Ectodermal cell (in vitro differentiated cells): Measurements from ENCODE around the gene ALDOC. TPM values are rescaled to one million over a fixed set of nuclear protein-coding genes. Genes with fewer than 3 reads are reported as not detected.

Experiments used
- H3K27ac ChIP-seq: 2 replicates; pipeline ENCODE4 v1.7.0; 2013; ENCODE audit warnings: mild to moderate bottlenecking, low read depth, low read length; ENCODE audit not compliant: insufficient read depth, poor library complexity, severe bottlenecking
- H3K27me3 ChIP-seq: 2 replicates; pipeline ENCODE4 v1.7.0; 2013; ENCODE audit warnings: mild to moderate bottlenecking, low read length; ENCODE audit not compliant: insufficient read depth, control insufficient read depth, poor library complexity, severe bottlenecking
- H3K36me3 ChIP-seq: one replicate; pipeline ENCODE4 v1.7.0; 2013; ENCODE audit warnings: low read length; ENCODE audit not compliant: control insufficient read depth, insufficient read depth
- H3K4me1 ChIP-seq: one replicate; pipeline ENCODE4 v1.7.0; 2013; ENCODE audit warnings: low read length; ENCODE audit not compliant: control insufficient read depth, insufficient read depth
- H3K4me3 ChIP-seq: 2 replicates; pipeline ENCODE4 v1.7.0; 2013; ENCODE audit warnings: low read depth, low read length, control low read depth; ENCODE audit not compliant: insufficient read depth
- H3K9me3 ChIP-seq: 2 replicates; pipeline ENCODE4 v1.7.0; 2013; ENCODE audit warnings: mild to moderate bottlenecking, low read length, moderate library complexity; ENCODE audit not compliant: control insufficient read depth
- WGBS, 2 experiments: methylation state at CpG; one replicate each; pipeline ENCODE4 v1.1.7; 2013; ENCODE audit warnings: missing lambda C conversion rate in 2 of 2; 5-methylcytosine and 5-hydroxymethylcytosine counted together
- polyA plus RNA-seq, 4 experiments: library from polyadenylated mRNA; stranded (reverse); fragments of 50-300 nt; gene quantifications; one replicate each; pipeline ENCODE4 v1.2.3, GENCODE V29; 2013

ALDOC gene
- 11.0 TPM for polyA plus RNA-seq (2013, experiment 1 of 4)
- 10.5 TPM for polyA plus RNA-seq (2013, experiment 2 of 4)
- polyA plus RNA-seq (2013, experiment 3 of 4), result 10.9 TPM
- 11.3 TPM for polyA plus RNA-seq (2013, experiment 4 of 4)

GRCh38 chr17:28576758-28577465, at the start of gene ALDOC:
TSS of gene ALDOC (minus strand) at chr17:28576895. CDS start at chr17:28575532, 1,363 bp downstream.
- Histone ChIP-seq H3K4me3 (no peak within 1 kb of the TSS), H3K27ac (no peak within 1 kb of the TSS), H3K36me3 (peaks cover 29% of the 10 kb centered on the region), H3K4me1 (no peaks in the 10 kb centered on the region), H3K27me3 (peaks cover 25% of the 10 kb centered on the region), H3K9me3 (no peaks in the 10 kb centered on the region)
- WGBS, 2 experiments, result 9% methylated on average over 26 of the region's 26 CpGs

DNA sequence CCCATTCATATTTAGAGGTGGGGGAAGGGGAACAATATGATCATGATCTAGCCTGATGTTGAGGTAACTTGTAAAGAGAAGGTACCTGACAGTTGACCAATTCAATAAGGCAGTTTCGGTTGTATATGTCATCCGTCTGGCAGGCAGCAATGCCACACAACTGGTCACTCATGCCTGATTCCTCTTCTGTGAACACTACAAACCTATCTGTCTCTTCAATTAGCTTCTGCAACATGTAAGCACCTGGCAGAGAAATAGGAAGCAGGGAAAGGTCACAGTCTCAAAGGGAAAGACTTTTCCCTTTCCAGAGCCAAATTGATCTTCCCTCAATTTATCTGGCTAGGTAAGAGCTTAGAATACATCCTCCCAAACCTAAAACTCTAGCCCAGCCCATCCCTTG, 47.5 kb upstream of the ALDOC start:
- no peaks in the 10 kb centered on the region for H3K27me3 ChIP-seq

GRCh38 chr17:28623696-28624095, 47.0 kb upstream of the ALDOC start:
- Histone ChIP-seq H3K27ac (no peak overlapping the region), H3K9me3 (no peaks in the 10 kb centered on the region), H3K4me1 (no peaks in the 10 kb centered on the region), H3K27me3 (no peaks in the 10 kb centered on the region), H3K36me3 (peaks cover 67% of the 10 kb centered on the region), H3K4me3 (no peak overlapping the region)
- WGBS, 2 experiments, result 95 to 96% methylated on average over 4 of the region's 4 CpGs

More for the DNA sequence above, 47.5 kb upstream of the ALDOC start:
- WGBS, 2 experiments, result 96 to 97% methylated on average over 2 of the region's 2 CpGs
- Histone ChIP-seq H3K4me1 (no peaks in the 10 kb centered on the region), H3K36me3 (peaks cover 63% of the 10 kb centered on the region), H3K9me3 (no peaks in the 10 kb centered on the region), H3K4me3 (no peak overlapping the region), H3K27ac (no peak overlapping the region)

DNA sequence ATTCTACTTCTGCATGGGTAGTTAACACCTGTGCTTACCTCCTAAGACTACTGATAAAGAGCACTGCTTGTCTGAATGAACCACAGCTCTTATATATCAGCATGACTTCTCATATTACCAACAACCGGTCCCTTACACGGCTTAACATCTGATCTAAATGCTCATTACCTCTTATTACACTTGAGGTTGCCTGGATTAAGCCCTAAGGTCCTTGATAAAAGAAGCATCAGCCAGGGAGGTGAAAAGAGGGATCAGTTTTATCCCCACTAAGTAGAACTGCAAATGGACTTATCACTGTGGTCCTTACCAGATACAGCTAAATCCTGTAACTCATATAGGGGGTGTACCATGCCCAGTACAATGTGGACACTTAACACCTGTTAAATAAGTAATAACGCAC, 45.5 kb upstream of the ALDOC start:
- H3K36me3 ChIP-seq, result peaks cover 68% of the 10 kb centered on the region
- no peaks in the 10 kb centered on the region for H3K4me1 ChIP-seq
- H3K27me3 ChIP-seq, result no peaks in the 10 kb centered on the region
- H3K4me3 ChIP-seq, result no peak overlapping the region
- 94 to 96% methylated on average over 2 to 3 of the region's 3 CpGs for WGBS, 2 experiments
- no peak overlapping the region for H3K27ac ChIP-seq
- H3K9me3 ChIP-seq, result no peaks in the 10 kb centered on the region

GRCh38 chr17:28620010-28620409, 43.3 kb upstream of the ALDOC start:
- no peak overlapping the region for H3K27ac ChIP-seq
- peaks cover 87% of the 10 kb centered on the region for H3K36me3 ChIP-seq
- H3K4me3 ChIP-seq, result no peak overlapping the region
- no peaks in the 10 kb centered on the region for H3K4me1 ChIP-seq
- 92 to 95% methylated on average over 2 of the region's 2 CpGs for WGBS, 2 experiments
- H3K27me3 ChIP-seq, result no peaks in the 10 kb centered on the region
- no peaks in the 10 kb centered on the region for H3K9me3 ChIP-seq

DNA sequence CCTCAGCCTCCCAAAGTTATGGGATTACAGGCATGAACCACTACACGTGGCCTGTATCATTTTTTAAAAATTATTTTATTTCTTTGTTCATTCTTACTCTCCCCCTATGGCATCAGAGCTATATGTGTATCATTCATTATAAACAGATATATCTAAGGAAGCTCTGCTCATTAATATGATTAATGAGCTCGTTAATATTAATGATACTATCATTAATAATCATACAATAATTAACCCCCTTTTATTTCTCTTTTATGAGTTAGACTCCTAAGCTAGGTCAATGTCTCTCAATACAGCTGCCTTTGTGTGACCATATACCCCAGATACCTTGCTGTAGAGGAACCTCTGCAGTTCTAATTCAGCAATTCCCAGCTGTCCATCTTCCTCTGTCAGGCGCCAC, 41.8 kb upstream of the ALDOC start:
- Histone ChIP-seq H3K9me3 (no peaks in the 10 kb centered on the region), H3K36me3 (peaks cover 84% of the 10 kb centered on the region), H3K27me3 (no peaks in the 10 kb centered on the region), H3K27ac (no peak overlapping the region), H3K4me3 (no peak overlapping the region), H3K4me1 (no peaks in the 10 kb centered on the region)
- WGBS, 2 experiments, result 90 to 99% methylated on average over 2 of the region's 3 CpGs

DNA sequence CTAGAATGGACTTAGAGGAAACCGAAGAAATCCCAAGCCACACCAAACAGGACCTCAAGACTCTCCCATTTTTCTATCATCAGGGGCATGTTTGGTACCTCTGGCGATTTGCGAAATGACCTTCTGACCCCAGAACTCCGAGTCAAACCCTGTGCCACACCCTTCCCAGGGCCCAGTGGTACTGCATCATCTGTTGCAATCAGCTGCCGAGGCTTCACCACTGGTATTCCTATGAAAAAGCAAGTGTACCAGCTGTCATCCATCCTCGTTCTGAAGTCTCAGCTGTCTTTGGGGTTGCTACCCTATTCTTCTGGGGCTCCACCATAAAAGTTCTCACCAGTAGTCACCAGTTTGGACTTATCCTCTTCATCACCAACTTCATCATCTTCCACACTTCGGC, 39.6 kb upstream of the ALDOC start:
- WGBS, 2 experiments, result 90 to 96% methylated on average over 7 of the region's 7 CpGs
- peaks cover 63% of the 10 kb centered on the region for H3K36me3 ChIP-seq

DNA sequence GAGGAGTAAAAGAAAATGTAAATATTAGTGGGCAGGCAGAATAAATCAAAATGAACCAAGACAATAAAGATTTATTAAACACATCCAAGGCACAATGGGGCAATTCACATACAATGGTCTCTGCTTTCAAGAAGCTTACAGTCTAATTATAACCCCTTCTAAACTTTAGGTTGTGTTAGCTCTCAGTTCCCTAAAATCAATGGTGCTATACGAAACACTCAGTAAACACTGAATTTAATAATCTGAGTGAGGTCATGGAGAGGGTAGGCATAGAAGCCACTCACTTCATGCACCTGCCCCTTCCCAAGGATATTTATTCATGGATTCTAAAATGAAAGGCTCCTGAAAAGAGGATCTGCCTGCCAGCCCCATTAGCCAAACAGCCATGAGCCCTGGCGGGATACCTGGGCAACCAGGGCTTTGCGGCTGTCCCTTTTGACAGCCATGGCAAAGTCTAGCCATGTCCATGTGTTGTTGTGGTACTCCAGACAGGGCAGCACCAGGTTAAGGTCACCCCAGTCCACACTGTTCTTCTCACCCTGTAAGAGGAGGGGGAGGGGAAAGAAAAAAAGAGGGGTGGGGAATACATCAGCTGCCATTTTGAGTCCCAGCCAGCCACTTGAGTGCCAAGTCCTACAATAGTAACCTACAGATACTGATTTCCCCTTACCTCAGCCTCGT, 38.7 kb upstream of the ALDOC start:
- no peak overlapping the region for H3K27ac ChIP-seq
- peaks cover 54% of the 10 kb centered on the region for H3K36me3 ChIP-seq
- H3K4me1 ChIP-seq, result no peaks in the 10 kb centered on the region
- no peaks in the 10 kb centered on the region for H3K9me3 ChIP-seq
- H3K27me3 ChIP-seq, result no peaks in the 10 kb centered on the region
- WGBS, 2 experiments, result 96 to 97% methylated on average over 3 to 4 of the region's 4 CpGs
- H3K4me3 ChIP-seq, result no peak overlapping the region

More for the DNA sequence above, 39.6 kb upstream of the ALDOC start:
- H3K4me1 ChIP-seq, result no peaks in the 10 kb centered on the region
- H3K27me3 ChIP-seq, result no peaks in the 10 kb centered on the region
- no peak overlapping the region for H3K27ac ChIP-seq
- no peak overlapping the region for H3K4me3 ChIP-seq
- no peaks in the 10 kb centered on the region for H3K9me3 ChIP-seq

- H3K4me3 ChIP-seq, result no peak within 1 kb of the TSS
- H3K4me1 ChIP-seq, result no peaks in the 10 kb centered on the region
- peaks cover 41% of the 10 kb centered on the region for H3K36me3 ChIP-seq
- H3K27ac ChIP-seq, result no peak within 1 kb of the TSS
- no peaks in the 10 kb centered on the region for H3K27me3 ChIP-seq
- H3K9me3 ChIP-seq, result no peaks in the 10 kb centered on the region
- WGBS, 2 experiments, result 89 to 91% methylated on average over 5 of the region's 5 CpGs
Observed at GRCh38 chr17:28613931-28614381, 37.3 kb upstream of the ALDOC start, which contains the start of gene RSKR. TSS of gene RSKR (minus strand) at chr17:28614185. CDS start at chr17:28614161, 24 bp downstream.
